Neural progenitor cell (in vitro differentiated cells): Measurements from ENCODE around the gene CPA1. TPM values are rescaled to one million over a fixed set of nuclear protein-coding genes. Genes with fewer than 3 reads are reported as not detected.
A peak's percentile ranks its signal among the peaks of the same experiment; 100 is the strongest.

Source experiments
- DNase-seq: peaks from one replicate; pipeline ENCODE4 v3.0.0-alpha.2; 2016; ENCODE audit warnings: low spot score
- H2AFZ ChIP-seq: fragments of 200-600 bp; sonication (generic); replicated peaks from 2 replicates; pipeline ENCODE4 v1.6.1; 2016; ENCODE audit warnings: antibody characterized with exemption
- H3F3A ChIP-seq: fragments of 200-600 bp; sonication (generic); 2 replicates; pipeline ENCODE4 v1.6.1; 2016; ENCODE audit warnings: antibody characterized with exemption, low read depth
- H3K27ac ChIP-seq: fragments of 200-600 bp; sonication (generic); 2 replicates; pipeline ENCODE4 v1.5.1; 2016; ENCODE audit warnings: mild to moderate bottlenecking
- H3K27me3 ChIP-seq: fragments of 200-600 bp; sonication (generic); 2 replicates; pipeline ENCODE4 v1.6.1; 2016; ENCODE audit warnings: mild to moderate bottlenecking, moderate library complexity
- H3K36me3 ChIP-seq: fragments of 200-600 bp; sonication (generic); 2 replicates; pipeline ENCODE4 v1.5.1; 2016
- H3K4me1 ChIP-seq: fragments of 200-600 bp; sonication (generic); 2 replicates; pipeline ENCODE4 v1.6.1; 2016; ENCODE audit warnings: mixed run types
- H3K4me2 ChIP-seq: fragments of 200-600 bp; sonication (generic); 2 replicates; pipeline ENCODE4 v1.6.1; 2016
- H3K4me3 ChIP-seq: fragments of 200-600 bp; sonication (generic); 2 replicates; pipeline ENCODE4 v1.5.1; 2016
- H3K79me2 ChIP-seq: fragments of 200-600 bp; sonication (generic); 2 replicates; pipeline ENCODE4 v1.6.1; 2016; ENCODE audit warnings: low read depth
- H3K9ac ChIP-seq: fragments of 200-600 bp; sonication (generic); 2 replicates; pipeline ENCODE4 v1.6.1; 2016
- H3K9me3 ChIP-seq: fragments of 200-600 bp; sonication (generic); 2 replicates; pipeline ENCODE4 v1.5.1; 2016; ENCODE audit warnings: low read depth
- H4K20me1 ChIP-seq: fragments of 200-600 bp; sonication (generic); 2 replicates; pipeline ENCODE4 v1.6.1; 2016; ENCODE audit warnings: low read depth
- H3K27ac Mint-ChIP-seq: 3 replicates; pipeline ENCODE4 v1.8.0; 2021; ENCODE audit warnings: mixed read lengths
- H3K27me3 Mint-ChIP-seq: 2 replicates; pipeline ENCODE4 v1.8.0; 2022; ENCODE audit warnings: low read depth, mild to moderate bottlenecking, inconsistent platforms, moderate library complexity, mixed read lengths; ENCODE audit not compliant: insufficient read depth
- H3K36me3 Mint-ChIP-seq: 3 replicates; pipeline ENCODE4 v1.8.0; 2021; ENCODE audit warnings: mixed read lengths
- H3K4me1 Mint-ChIP-seq: 3 replicates; pipeline ENCODE4 v1.8.0; 2021; ENCODE audit warnings: mixed read lengths
- H3K4me3 Mint-ChIP-seq: 3 replicates; pipeline ENCODE4 v1.8.0; 2021; ENCODE audit warnings: mild to moderate bottlenecking, moderate library complexity, mixed read lengths
- H3K9me3 Mint-ChIP-seq: 3 replicates; pipeline ENCODE4 v1.8.0; 2020; ENCODE audit warnings: mixed read lengths
- EZH2 ChIP-seq: fragments of 200-600 bp; sonication (generic); IDR thresholded peaks from 2 replicates; pipeline ENCODE4 v1.6.1; 2017; ENCODE audit warnings: antibody characterized with exemption, mild to moderate bottlenecking, moderate library complexity
- EZH2phosphoT487 ChIP-seq: fragments of 200-600 bp; sonication (generic); IDR thresholded peaks from 2 replicates; pipeline ENCODE4 v1.6.1; 2017; ENCODE audit warnings: antibody characterized with exemption
- total RNA-seq: library from RNA; depleted of rRNA; stranded (reverse); fragments of >200 nt; gene quantifications from 2 replicates; pipeline ENCODE4 v1.2.3, GENCODE V29; 2015; ENCODE audit warnings: low replicate concordance
- TF ChIP-seq, protein P1 (sequence below): fragments of 200-600 bp; sonication (generic); IDR thresholded peaks from 2 replicates; pipeline ENCODE4 v1.5.1; 2017; ENCODE audit warnings: antibody characterized with exemption, mild to moderate bottlenecking

Gene CPA1
- total RNA-seq, 1 donor from 2014 or later = not detected

DNA sequence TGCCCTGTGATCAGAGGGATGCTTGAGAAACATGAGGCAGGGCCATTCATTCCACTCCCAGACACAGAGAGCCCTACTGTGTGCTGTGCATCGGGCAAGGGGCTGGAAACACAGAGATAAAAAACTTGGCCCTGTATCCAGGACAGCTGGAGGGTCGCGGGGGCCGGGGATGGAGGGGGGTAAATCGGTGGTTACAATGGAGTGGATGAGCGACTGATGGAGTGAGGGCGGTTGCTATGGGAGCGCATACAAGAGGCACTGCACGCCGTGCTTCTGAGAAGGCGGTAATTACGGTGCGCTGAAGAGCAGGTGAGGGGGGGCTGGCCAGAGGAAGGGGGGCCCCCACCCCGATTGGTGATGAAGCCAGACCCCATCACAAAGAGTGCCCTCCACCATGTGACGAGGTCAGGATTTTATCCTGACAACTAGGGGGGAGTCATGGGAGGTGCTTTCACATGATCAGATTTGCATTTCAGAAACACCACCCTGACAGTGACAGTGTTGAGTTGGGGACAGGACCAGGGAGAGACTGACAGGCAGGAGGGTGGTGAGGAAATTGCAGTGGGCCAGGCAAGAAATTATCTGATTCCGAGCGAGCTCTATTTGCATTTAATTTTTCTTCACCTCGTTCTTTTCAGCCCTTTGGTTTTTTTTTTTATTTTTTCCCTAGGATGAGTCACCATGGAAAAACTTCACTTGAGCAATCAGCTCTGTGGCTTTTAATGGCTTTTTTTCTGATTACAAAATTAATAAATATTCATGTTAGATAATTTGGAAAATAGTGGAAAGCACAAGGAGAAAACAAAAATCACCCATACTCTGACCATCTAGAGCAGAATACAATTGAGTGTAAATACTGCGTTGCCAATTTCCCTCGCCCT is 27.9 kb upstream of the CPA1 start:
- TF ChIP-seq EZH2 (no peak), EZH2phosphoT487 (no peak)
- TF ChIP-seq, protein P1, sequence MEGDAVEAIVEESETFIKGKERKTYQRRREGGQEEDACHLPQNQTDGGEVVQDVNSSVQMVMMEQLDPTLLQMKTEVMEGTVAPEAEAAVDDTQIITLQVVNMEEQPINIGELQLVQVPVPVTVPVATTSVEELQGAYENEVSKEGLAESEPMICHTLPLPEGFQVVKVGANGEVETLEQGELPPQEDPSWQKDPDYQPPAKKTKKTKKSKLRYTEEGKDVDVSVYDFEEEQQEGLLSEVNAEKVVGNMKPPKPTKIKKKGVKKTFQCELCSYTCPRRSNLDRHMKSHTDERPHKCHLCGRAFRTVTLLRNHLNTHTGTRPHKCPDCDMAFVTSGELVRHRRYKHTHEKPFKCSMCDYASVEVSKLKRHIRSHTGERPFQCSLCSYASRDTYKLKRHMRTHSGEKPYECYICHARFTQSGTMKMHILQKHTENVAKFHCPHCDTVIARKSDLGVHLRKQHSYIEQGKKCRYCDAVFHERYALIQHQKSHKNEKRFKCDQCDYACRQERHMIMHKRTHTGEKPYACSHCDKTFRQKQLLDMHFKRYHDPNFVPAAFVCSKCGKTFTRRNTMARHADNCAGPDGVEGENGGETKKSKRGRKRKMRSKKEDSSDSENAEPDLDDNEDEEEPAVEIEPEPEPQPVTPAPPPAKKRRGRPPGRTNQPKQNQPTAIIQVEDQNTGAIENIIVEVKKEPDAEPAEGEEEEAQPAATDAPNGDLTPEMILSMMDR = no peak
- Histone ChIP-seq H3K9ac (no peak overlapping the region), H3K4me2 (peak overlapping the region; percentile 55), H4K20me1 (no peaks in the 10 kb centered on the region), H2AFZ (peak overlapping the region; percentile 6), H3K4me3 (no peak overlapping the region), H3K36me3 (no peaks in the 10 kb centered on the region), H3F3A (peaks cover 32% of the 10 kb centered on the region), H3K9me3 (no peaks in the 10 kb centered on the region), H3K27ac (no peak overlapping the region), H3K27me3 (no peaks in the 10 kb centered on the region), H3K79me2 (no peaks in the 10 kb centered on the region), H3K4me1 (peaks cover 43% of the 10 kb centered on the region)
- H3K9me3 Mint-ChIP-seq = peaks cover 2% of the 10 kb centered on the region
- peak overlapping the region; percentile 100 for H3K27ac Mint-ChIP-seq
- DNase-seq = peak; percentile 45
- H3K4me1 Mint-ChIP-seq = peaks cover 86% of the 10 kb centered on the region
- peaks cover 6% of the 10 kb centered on the region for H3K27me3 Mint-ChIP-seq
- H3K36me3 Mint-ChIP-seq = peaks cover 1% of the 10 kb centered on the region
- peak overlapping the region; percentile 80 for H3K4me3 Mint-ChIP-seq

DNA sequence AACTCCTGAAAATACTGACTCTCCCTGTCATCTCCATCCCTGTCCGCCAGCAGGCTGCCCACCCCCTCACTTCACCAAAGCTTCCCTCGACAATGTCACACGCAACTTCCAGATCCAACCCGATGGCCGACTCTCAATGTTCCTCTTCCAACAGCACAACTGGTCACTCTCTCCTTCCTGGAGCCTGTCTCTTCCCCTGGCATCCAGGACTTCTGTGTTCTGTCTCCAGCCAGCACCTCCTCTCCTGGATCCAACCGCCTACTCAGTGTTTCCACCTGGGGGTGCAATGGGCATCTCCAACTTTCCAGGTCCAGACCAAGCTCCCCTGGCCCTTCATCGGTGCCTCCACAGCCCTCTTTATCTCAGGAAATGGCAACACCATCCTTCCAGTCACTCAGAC is 27.1 kb upstream of the CPA1 start:
- no peak for DNase-seq
- peaks cover 78% of the 10 kb centered on the region for H3K4me1 Mint-ChIP-seq
- no peak overlapping the region for H3K9ac ChIP-seq
- H3K4me1 ChIP-seq = peaks cover 43% of the 10 kb centered on the region
- H3K27me3 Mint-ChIP-seq = peaks cover 6% of the 10 kb centered on the region
- peak overlapping the region; percentile 14 for H3K4me3 Mint-ChIP-seq
- no peaks in the 10 kb centered on the region for H3K79me2 ChIP-seq
- H3K27ac Mint-ChIP-seq = peak overlapping the region; percentile 80
- no peaks in the 10 kb centered on the region for H3K27me3 ChIP-seq
- no peak overlapping the region for H3K4me2 ChIP-seq
- TF ChIP-seq EZH2phosphoT487 = no peak
- TF ChIP-seq EZH2 = no peak
- TF ChIP-seq, protein P1 = no peak
- peaks cover 2% of the 10 kb centered on the region for H3K9me3 Mint-ChIP-seq
- H3K9me3 ChIP-seq = no peaks in the 10 kb centered on the region
- no peaks in the 10 kb centered on the region for H3K36me3 ChIP-seq
- H3K4me3 ChIP-seq = no peak overlapping the region
- H2AFZ ChIP-seq = peak overlapping the region; percentile 18
- peaks cover 1% of the 10 kb centered on the region for H3K36me3 Mint-ChIP-seq
- no peaks in the 10 kb centered on the region for H4K20me1 ChIP-seq
- H3K27ac ChIP-seq = no peak overlapping the region
- peaks cover 32% of the 10 kb centered on the region for H3F3A ChIP-seq

DNA sequence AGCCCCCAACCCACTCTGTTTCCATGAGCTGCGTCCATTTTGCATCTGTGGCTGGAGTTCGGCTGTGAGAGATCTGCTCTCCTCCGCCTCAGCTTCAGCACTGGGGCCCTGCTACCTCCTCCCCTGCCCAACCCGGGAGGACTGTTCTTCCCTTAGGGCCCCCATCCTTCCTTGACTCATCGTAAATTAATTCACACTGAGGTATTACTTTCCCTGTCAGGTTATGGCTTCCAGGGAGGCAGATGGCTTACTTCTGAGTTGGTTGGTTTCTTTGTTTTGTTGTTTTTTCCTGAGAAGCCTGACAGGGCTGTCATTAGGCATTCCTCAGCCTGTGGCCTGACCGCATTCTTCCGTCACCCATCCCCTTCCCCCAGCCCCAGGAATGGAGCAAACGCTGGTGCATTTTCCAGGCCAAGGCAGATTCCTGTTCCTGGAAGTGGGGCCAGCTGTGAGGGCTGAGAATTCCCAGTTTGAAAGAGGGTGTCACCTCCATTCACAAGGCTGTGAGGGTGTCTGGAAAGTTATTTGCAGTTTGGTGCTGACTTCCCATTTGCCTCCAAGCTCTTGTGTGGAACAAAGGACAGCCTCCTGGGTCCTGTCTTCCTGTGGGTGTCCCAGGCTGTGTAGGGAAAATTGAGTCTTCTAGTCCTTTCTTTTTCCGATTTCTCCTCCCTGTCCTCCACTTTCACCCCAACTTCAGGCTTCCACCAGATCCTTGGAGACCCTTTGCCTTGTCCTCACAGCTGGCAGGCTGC is 24.0 kb upstream of the CPA1 start:
- Mint-ChIP-seq H3K27ac (peak overlapping the region; percentile 99), H3K9me3 (peaks cover 25% of the 10 kb centered on the region), H3K4me1 (peaks cover 52% of the 10 kb centered on the region), H3K27me3 (peaks cover 14% of the 10 kb centered on the region), H3K36me3 (peaks cover 4% of the 10 kb centered on the region), H3K4me3 (no peak overlapping the region)
- peak; percentile 79 for DNase-seq
- Histone ChIP-seq H4K20me1 (no peaks in the 10 kb centered on the region), H3K27ac (peak overlapping the region; percentile 65), H3K4me1 (peaks cover 27% of the 10 kb centered on the region), H3K27me3 (no peaks in the 10 kb centered on the region), H3F3A (peaks cover 15% of the 10 kb centered on the region), H3K9ac (no peak overlapping the region), H3K79me2 (no peaks in the 10 kb centered on the region), H3K4me3 (no peak overlapping the region), H3K4me2 (peak overlapping the region; percentile 2), H2AFZ (peak overlapping the region; percentile 92), H3K9me3 (no peaks in the 10 kb centered on the region), H3K36me3 (no peaks in the 10 kb centered on the region)
- TF ChIP-seq, protein P1 = no peak
- TF ChIP-seq EZH2 (no peak), EZH2phosphoT487 (no peak)
